HCT116 (cell line): Measurements from ENCODE around the gene PKM. TPM values are rescaled to one million over a fixed set of nuclear protein-coding genes. Genes with fewer than 3 reads are reported as not detected.

Experiments
- ATAC-seq: fragments of 200-7000 bp; cut with Tn5 transposase; 2 replicates; pipeline ENCODE4 v1.9.1; 2020; ENCODE audit warnings: mild to moderate bottlenecking, moderate library complexity
- BruUV-seq: library from RNA; stranded (reverse); fragments of 400-500 nt; replicated peaks from 2 replicates; lab custom pipeline; 2021; lab: Mats Ljungman, UMichigan
- CTCF ChIA-PET: fragments of 300-600 bp; sonication (Branson Sonifier 250); formaldehyde crosslinking; loops from one replicate; lab custom pipeline; 2021; ENCODE audit warnings: antibody characterized with exemption; lab: Charles Lee
- POLR2A ChIA-PET: fragments of 300-600, 350-600 bp; sonication (Branson Sonifier 250); formaldehyde crosslinking; loops from one replicate; lab custom pipeline; 2021; ENCODE audit warnings: antibody characterized with exemption; lab: Charles Lee
- RAD21 ChIA-PET, 2 experiments: fragments of 300-600 bp; sonication (Branson Sonifier 250); formaldehyde crosslinking; loops; one replicate each; lab custom pipeline; 2023; ENCODE audit warnings: low total read pairs in 2 of 2; ENCODE audit not compliant: uncharacterized antibody in 2 of 2, unreplicated experiment in 2 of 2, low non-redundant PET in 1 of 2; lab: Charles Lee
- DNase-seq: peaks from one replicate; pipeline ENCODE4 v3.0.0-alpha.2; 2010; ENCODE audit warnings: low read depth, low spot score
- H2AFZ ChIP-seq: fragments of 200-600 bp; shearing (Covaris generic), sonication (generic); 2 replicates; pipeline ENCODE4 v1.6.1; 2017; ENCODE audit warnings: low read depth, mixed run types, mixed read lengths, antibody characterized with exemption, low read length; ENCODE audit not compliant: poor library complexity, severe bottlenecking
- H3K27ac ChIP-seq: 2 replicates; pipeline ENCODE4 v1.5.1; 2012; ENCODE audit warnings: low read depth, low read length
- H3K27me3 ChIP-seq: fragments of 200-600 bp; sonication (generic); 2 replicates; pipeline ENCODE4 v1.6.1; 2016; ENCODE audit warnings: mixed run types, low read length, mixed read lengths; ENCODE audit not compliant: insufficient read depth
- H3K36me3 ChIP-seq, 2 experiments: fragments of 200-500 bp in 1 of 2; fragments of 200-600 bp in 1 of 2; sonication (Bioruptor generic) in 1 of 2; sonication (generic) in 1 of 2; 2 replicates each; pipeline versions ENCODE4 v1.5.1 to v1.6.1; 2014 to 2016; ENCODE audit warnings: low read length in 2 of 2, inconsistent platforms in 1 of 2, mixed read lengths in 1 of 2, mixed run types in 1 of 2; ENCODE audit not compliant: insufficient read depth in 2 of 2, control insufficient read depth in 1 of 2
- H3K4me1 ChIP-seq, 2 experiments: fragments of 200-600 bp in 1 of 2; sonication (generic) in 1 of 2; 2 replicates each; pipeline versions ENCODE4 v1.5.1 to v1.6.1; 2012 to 2017; ENCODE audit warnings: low read length in 2 of 2, inconsistent platforms in 1 of 2, mild to moderate bottlenecking in 1 of 2, mixed read lengths in 1 of 2, mixed run types in 1 of 2, moderate library complexity in 1 of 2; ENCODE audit not compliant: insufficient read depth in 2 of 2, control insufficient read depth in 1 of 2
- H3K4me2 ChIP-seq: fragments of 200-600 bp; sonication (generic); 2 replicates; pipeline ENCODE4 v1.6.1; 2017; ENCODE audit warnings: mixed run types, low read length, mixed read lengths
- H3K4me3 ChIP-seq, 2 experiments: fragments of 200-600 bp in 1 of 2; sonication (generic) in 1 of 2; replicated peaks in 1 of 2; 2 replicates each; pipeline ENCODE4 v1.5.1; 2011 to 2016; ENCODE audit warnings: low read length in 2 of 2, control low read depth in 1 of 2, low read depth in 1 of 2, mild to moderate bottlenecking in 1 of 2, mixed read lengths in 1 of 2, mixed run types in 1 of 2
- H3K79me2 ChIP-seq: fragments of 200-600 bp; sonication (generic); 2 replicates; pipeline ENCODE4 v1.6.1; 2017; ENCODE audit warnings: mild to moderate bottlenecking, mixed run types, low read length, moderate library complexity, mixed read lengths; ENCODE audit not compliant: insufficient read depth
- H3K9ac ChIP-seq: fragments of 200-600 bp; sonication (generic); 2 replicates; pipeline ENCODE4 v1.6.1; 2016; ENCODE audit warnings: low read length, mixed read lengths
- H3K9me2 ChIP-seq: fragments of 200-600 bp; sonication (generic), shearing (Covaris generic); 2 replicates; pipeline ENCODE4 v1.6.1; 2017; ENCODE audit warnings: mixed run types, mild to moderate bottlenecking, moderate library complexity; ENCODE audit not compliant: insufficient read depth
- H3K9me3 ChIP-seq, 2 experiments: fragments of 200-500 bp in 1 of 2; fragments of 200-600 bp in 1 of 2; sonication (Bioruptor generic) in 1 of 2; sonication (generic) in 1 of 2; 2 replicates each; pipeline ENCODE4 v1.6.1; 2014 to 2017; ENCODE audit warnings: low read length in 2 of 2, mixed read lengths in 2 of 2, inconsistent platforms in 1 of 2, low read depth in 1 of 2, mild to moderate bottlenecking in 1 of 2, mixed run types in 1 of 2, moderate library complexity in 1 of 2; ENCODE audit not compliant: control insufficient read depth in 1 of 2, insufficient read depth in 1 of 2
- H4K20me1 ChIP-seq: fragments of 200-600 bp; sonication (generic), shearing (Covaris generic); 2 replicates; pipeline ENCODE4 v1.6.1; 2017; ENCODE audit warnings: mixed run types, mild to moderate bottlenecking, moderate library complexity; ENCODE audit not compliant: insufficient read depth
- CBX3 ChIP-seq: IDR thresholded peaks from 2 replicates; pipeline ENCODE4 v1.6.1; 2012; ENCODE audit warnings: low read depth
- CEBPB ChIP-seq: IDR thresholded peaks from 2 replicates; pipeline ENCODE4 v1.6.1; 2012; ENCODE audit warnings: low read depth
- EZH2phosphoT487 ChIP-seq: fragments of 200-600 bp; IDR thresholded peaks from 2 replicates; pipeline ENCODE4 v1.6.1; 2018; ENCODE audit warnings: antibody characterized with exemption, borderline replicate concordance
- FOSL1 ChIP-seq: IDR thresholded peaks from 2 replicates; pipeline ENCODE4 v1.6.1; 2012; ENCODE audit warnings: low read depth
- JUND ChIP-seq: IDR thresholded peaks from 2 replicates; pipeline ENCODE4 v1.6.1; 2012
- POLR2A ChIP-seq: IDR thresholded peaks from 2 replicates; pipeline ENCODE4 v1.7.0; 2011; ENCODE audit warnings: borderline replicate concordance; ENCODE audit not compliant: insufficient read depth, insufficient read length; ENCODE audit errors: extremely low read depth
- POLR2AphosphoS5 ChIP-seq: IDR thresholded peaks from 2 replicates; pipeline ENCODE4 v1.6.1; 2011; ENCODE audit warnings: mild to moderate bottlenecking, low read depth, low read length, moderate library complexity
- RAD21 ChIP-seq: IDR thresholded peaks from 2 replicates; pipeline ENCODE4 v1.6.1; 2012; ENCODE audit warnings: low read depth, mild to moderate bottlenecking
- SIN3A ChIP-seq: IDR thresholded peaks from 2 replicates; pipeline ENCODE4 v1.6.1; 2012; ENCODE audit warnings: low read depth
- SRF ChIP-seq: IDR thresholded peaks from 2 replicates; pipeline ENCODE4 v1.6.1; 2012; ENCODE audit warnings: low read depth
- TCF7L2 ChIP-seq: IDR thresholded peaks from 2 replicates; pipeline ENCODE4 v1.7.0; 2011; ENCODE audit warnings: borderline replicate concordance, inconsistent platforms; ENCODE audit not compliant: insufficient read depth, insufficient read length; ENCODE audit errors: extremely low read depth
- YY1 ChIP-seq: IDR thresholded peaks from 2 replicates; pipeline ENCODE4 v1.6.1; 2011; ENCODE audit warnings: low read length, low read depth, moderate library complexity, mild to moderate bottlenecking; ENCODE audit not compliant: insufficient replicate concordance; ENCODE audit errors: extremely low read depth
- intact Hi-C: fragments of 100-400 bp; cut with micrococcal nuclease; formaldehyde crosslinking; loops from 2 replicates; pipeline ENCODE4 v1.10.0; 2022
- total RNA-seq: library from RNA; stranded (reverse); gene quantifications from one replicate; pipeline ENCODE4 v1.2.1, GENCODE V29; 2021; ENCODE audit not compliant: unreplicated experiment
- TF ChIP-seq, protein P1 (sequence below): IDR thresholded peaks from 2 replicates; pipeline ENCODE4 v1.6.1; 2011; ENCODE audit warnings: mild to moderate bottlenecking, low read length, moderate library complexity; ENCODE audit not compliant: insufficient replicate concordance; ENCODE audit errors: extremely low read depth
- TF ChIP-seq, protein P2 (sequence below): IDR thresholded peaks from 2 replicates; pipeline ENCODE4 v1.6.1; 2012
- TF ChIP-seq, protein P3 (sequence below), 3 experiments: fragments of 200-600 bp in 1 of 3; sonication (generic) in 1 of 3; IDR thresholded peaks in 2 of 3; conservative IDR thresholded peaks in 1 of 3; 2 replicates each; pipeline ENCODE4 v1.5.1; 2012 to 2017; ENCODE audit warnings: low read depth in 2 of 3, low read length in 2 of 3, antibody characterized with exemption in 1 of 3, borderline replicate concordance in 1 of 3, control low read depth in 1 of 3, mild to moderate bottlenecking in 1 of 3, mixed read lengths in 1 of 3, mixed run types in 1 of 3, moderate library complexity in 1 of 3; ENCODE audit not compliant: insufficient read depth in 1 of 3

Gene PKM
- total RNA-seq, 1 experiment from 2014 or later, result 1,664 TPM

DNA sequence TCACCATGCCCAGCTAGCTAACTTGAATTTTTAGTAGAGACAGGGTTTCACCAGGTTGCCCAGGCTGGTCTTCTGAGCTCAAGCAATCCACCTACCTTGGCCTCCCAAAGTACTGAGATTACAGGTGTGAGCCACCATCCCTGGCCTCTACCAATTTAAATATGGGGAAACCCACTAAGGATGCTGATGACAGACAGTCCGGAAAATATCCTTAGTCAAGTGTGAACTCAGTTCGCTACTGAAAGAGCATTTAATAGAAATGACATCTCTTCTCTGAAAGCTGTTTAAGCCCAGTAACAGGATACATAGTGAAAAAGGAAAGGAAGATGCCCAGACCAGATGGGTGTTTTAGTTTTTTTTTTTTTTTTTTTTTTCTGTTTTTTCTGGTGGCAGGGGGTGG, 25.7 kb downstream of the PKM start:
- Histone ChIP-seq H3K4me2 (no peak overlapping the region), H3K27me3 (no peaks in the 10 kb centered on the region), H3K9me3 (no peaks in the 10 kb centered on the region), H4K20me1 (peaks cover 39% of the 10 kb centered on the region; the same call in 1 of the 2 replicates), H3K9ac (no peak overlapping the region), H3K4me1 (no peaks in the 10 kb centered on the region), H3K36me3 (peaks cover 84 to 95% of the 10 kb centered on the region in 2 experiments), H3K4me3 (no peak overlapping the region), H3K27ac (no peak overlapping the region), H2AFZ (no peak overlapping the region), H3K9me2 (no peaks in the 10 kb centered on the region), H3K79me2 (peaks cover 78% of the 10 kb centered on the region)
- ChIA-PET RAD21 (no interaction called here), CTCF (no interaction called here), POLR2A (interaction anchor here (0.8 kb wide), 1 partner anchor 26 kb away, joined by 3 read pairs; the partner anchor contains the start of gene PKM)
- DNase-seq (no peak), ATAC-seq (no peak)
- intact Hi-C loops, result no loop called here
- TF ChIP-seq, protein P1, sequence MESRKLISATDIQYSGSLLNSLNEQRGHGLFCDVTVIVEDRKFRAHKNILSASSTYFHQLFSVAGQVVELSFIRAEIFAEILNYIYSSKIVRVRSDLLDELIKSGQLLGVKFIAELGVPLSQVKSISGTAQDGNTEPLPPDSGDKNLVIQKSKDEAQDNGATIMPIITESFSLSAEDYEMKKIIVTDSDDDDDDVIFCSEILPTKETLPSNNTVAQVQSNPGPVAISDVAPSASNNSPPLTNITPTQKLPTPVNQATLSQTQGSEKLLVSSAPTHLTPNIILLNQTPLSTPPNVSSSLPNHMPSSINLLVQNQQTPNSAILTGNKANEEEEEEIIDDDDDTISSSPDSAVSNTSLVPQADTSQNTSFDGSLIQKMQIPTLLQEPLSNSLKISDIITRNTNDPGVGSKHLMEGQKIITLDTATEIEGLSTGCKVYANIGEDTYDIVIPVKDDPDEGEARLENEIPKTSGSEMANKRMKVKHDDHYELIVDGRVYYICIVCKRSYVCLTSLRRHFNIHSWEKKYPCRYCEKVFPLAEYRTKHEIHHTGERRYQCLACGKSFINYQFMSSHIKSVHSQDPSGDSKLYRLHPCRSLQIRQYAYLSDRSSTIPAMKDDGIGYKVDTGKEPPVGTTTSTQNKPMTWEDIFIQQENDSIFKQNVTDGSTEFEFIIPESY, result no peak
- no peak for TF ChIP-seq SRF
- BruUV-seq, result no TSS peak

DNA sequence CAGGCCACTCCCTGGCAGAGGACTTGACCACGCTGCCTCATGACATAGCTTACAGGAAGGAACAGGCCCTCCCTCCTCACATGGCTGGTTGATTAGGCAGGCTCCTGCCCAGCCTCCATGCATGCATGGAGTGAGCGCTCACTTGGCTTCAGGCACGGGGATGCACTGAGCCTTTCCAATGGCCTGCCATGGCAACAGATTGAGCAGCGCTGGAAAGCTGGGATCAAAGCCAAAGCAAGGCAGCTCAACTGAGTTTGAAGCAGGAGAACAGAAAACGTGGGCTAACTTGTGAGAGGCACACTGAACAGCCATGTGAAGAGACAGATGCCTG, 27.5 kb downstream of the PKM start:
- Histone ChIP-seq H3K27me3 (no peaks in the 10 kb centered on the region), H2AFZ (no peak overlapping the region), H3K27ac (peak overlapping the region; percentile 33), H3K4me3 (no peak overlapping the region), H3K9me3 (no peaks in the 10 kb centered on the region), H3K79me2 (peaks cover 62% of the 10 kb centered on the region), H4K20me1 (peaks cover 37% of the 10 kb centered on the region; the same call in 1 of the 2 replicates), H3K9me2 (no peaks in the 10 kb centered on the region), H3K9ac (no peak overlapping the region), H3K4me2 (no peak overlapping the region), H3K36me3 (peaks cover 79 to 91% of the 10 kb centered on the region in 2 experiments), H3K4me1 (peaks cover 0 to 11% of the 10 kb centered on the region in 2 experiments; a peak in 2 of 4 replicates)
- ATAC-seq (no peak), DNase-seq (no peak)
- no TSS peak for BruUV-seq
- RAD21 ChIA-PET, result no interaction called here
- CTCF ChIA-PET, result no interaction called here
- intact Hi-C loops, result no loop called here
- POLR2A ChIA-PET, result interaction anchor here (0.5 to 1.2 kb wide), 2 partner anchors 24 to 28 kb away, joined by 3 to 4 read pairs; partner anchors contain the start of gene PKM
- TF ChIP-seq JUND, result no peak
- no peak for TF ChIP-seq CEBPB
- no peak for TF ChIP-seq YY1
- TF ChIP-seq POLR2AphosphoS5, result no peak; the same call in 1 of the 2 replicates
- TF ChIP-seq, protein P2, sequence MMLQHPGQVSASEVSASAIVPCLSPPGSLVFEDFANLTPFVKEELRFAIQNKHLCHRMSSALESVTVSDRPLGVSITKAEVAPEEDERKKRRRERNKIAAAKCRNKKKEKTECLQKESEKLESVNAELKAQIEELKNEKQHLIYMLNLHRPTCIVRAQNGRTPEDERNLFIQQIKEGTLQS, result no peak
- TF ChIP-seq FOSL1, result no peak
- no peak for TF ChIP-seq POLR2A
- TF ChIP-seq RAD21, result no peak
- TF ChIP-seq EZH2phosphoT487, result no peak
- TF ChIP-seq, protein P3, sequence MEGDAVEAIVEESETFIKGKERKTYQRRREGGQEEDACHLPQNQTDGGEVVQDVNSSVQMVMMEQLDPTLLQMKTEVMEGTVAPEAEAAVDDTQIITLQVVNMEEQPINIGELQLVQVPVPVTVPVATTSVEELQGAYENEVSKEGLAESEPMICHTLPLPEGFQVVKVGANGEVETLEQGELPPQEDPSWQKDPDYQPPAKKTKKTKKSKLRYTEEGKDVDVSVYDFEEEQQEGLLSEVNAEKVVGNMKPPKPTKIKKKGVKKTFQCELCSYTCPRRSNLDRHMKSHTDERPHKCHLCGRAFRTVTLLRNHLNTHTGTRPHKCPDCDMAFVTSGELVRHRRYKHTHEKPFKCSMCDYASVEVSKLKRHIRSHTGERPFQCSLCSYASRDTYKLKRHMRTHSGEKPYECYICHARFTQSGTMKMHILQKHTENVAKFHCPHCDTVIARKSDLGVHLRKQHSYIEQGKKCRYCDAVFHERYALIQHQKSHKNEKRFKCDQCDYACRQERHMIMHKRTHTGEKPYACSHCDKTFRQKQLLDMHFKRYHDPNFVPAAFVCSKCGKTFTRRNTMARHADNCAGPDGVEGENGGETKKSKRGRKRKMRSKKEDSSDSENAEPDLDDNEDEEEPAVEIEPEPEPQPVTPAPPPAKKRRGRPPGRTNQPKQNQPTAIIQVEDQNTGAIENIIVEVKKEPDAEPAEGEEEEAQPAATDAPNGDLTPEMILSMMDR (IDR thresholded peaks at IDR 0.05 in 2 of 3, conservative IDR thresholded peaks at IDR 0.05 in 1 of 3; ENCODE audit: borderline replicate concordance in 1 of 3, insufficient read depth in 1 of 3, low read depth in 2 of 3, low read length in 2 of 3), result no peak
- no peak for TF ChIP-seq SIN3A
- no peak for TF ChIP-seq SRF
- no peak for TF ChIP-seq TCF7L2
- TF ChIP-seq CBX3, result no peak
